OCI-LY1 (cell line): ENCODE measurements around the gene ADD2.

Experiments used
- H2AFZ ChIP-seq: fragments of 200-600 bp; sonication (generic), shearing (Covaris generic); 2 replicates; pipeline ENCODE4 v1.6.0; 2014; ENCODE audit warnings: antibody characterized with exemption, mild to moderate bottlenecking, low read length
- H3F3A ChIP-seq: fragments of 200-600 bp; sonication (generic), shearing (Covaris generic); 2 replicates; pipeline ENCODE4 v1.6.0; 2014; ENCODE audit warnings: mild to moderate bottlenecking, antibody characterized with exemption, low read length, moderate library complexity; ENCODE audit not compliant: insufficient read depth
- H3K27ac ChIP-seq: fragments of 200-600 bp; sonication (generic); 2 replicates; pipeline ENCODE4 v1.5.1; 2014; ENCODE audit warnings: low read length, mixed run types, mild to moderate bottlenecking, low read depth; ENCODE audit not compliant: poor library complexity, severe bottlenecking
- H3K27me3 ChIP-seq: fragments of 200-600 bp; sonication (generic); 2 replicates; pipeline ENCODE4 v1.6.0; 2014; ENCODE audit warnings: antibody characterized with exemption, mild to moderate bottlenecking, low read length, moderate library complexity; ENCODE audit not compliant: insufficient read depth
- H3K36me3 ChIP-seq: fragments of 200-600 bp; sonication (generic); 2 replicates; pipeline ENCODE4 v1.6.1; 2014; ENCODE audit warnings: mild to moderate bottlenecking, antibody characterized with exemption, low read length, moderate library complexity, mixed read lengths; ENCODE audit not compliant: insufficient read depth
- H3K4me1 ChIP-seq: fragments of 200-600 bp; sonication (generic); 2 replicates; pipeline ENCODE4 v1.5.1; 2014; ENCODE audit warnings: mild to moderate bottlenecking, low read length, moderate library complexity; ENCODE audit not compliant: insufficient read depth, severe bottlenecking
- H3K4me2 ChIP-seq: fragments of 200-600 bp; sonication (generic), shearing (Covaris generic); 2 replicates; pipeline ENCODE4 v1.6.1; 2014; ENCODE audit warnings: low read length
- H3K4me3 ChIP-seq: fragments of 200-600 bp; sonication (generic); 2 replicates; pipeline ENCODE4 v1.5.1; 2014; ENCODE audit warnings: low read length, low read depth, mild to moderate bottlenecking, mixed read lengths; ENCODE audit not compliant: poor library complexity, severe bottlenecking
- H3K79me2 ChIP-seq: fragments of 200-600 bp; shearing (Covaris generic); 2 replicates; pipeline ENCODE4 v1.6.1; 2016; ENCODE audit warnings: mixed run types, low read length, mixed read lengths; ENCODE audit not compliant: insufficient read depth
- H3K9ac ChIP-seq: fragments of 200-600 bp; sonication (generic), shearing (Covaris generic); 2 replicates; pipeline ENCODE4 v1.6.1; 2014; ENCODE audit warnings: mild to moderate bottlenecking, low read length, mixed read lengths
- H3K9me2 ChIP-seq: fragments of 200-600 bp; sonication (generic), shearing (Covaris generic); 2 replicates; pipeline ENCODE4 v1.6.1; 2014; ENCODE audit warnings: low read depth, mild to moderate bottlenecking, low read length, mixed read lengths
- H3K9me3 ChIP-seq: fragments of 200-600 bp; shearing (Covaris generic); 2 replicates; pipeline ENCODE4 v1.6.1; 2014; ENCODE audit warnings: low read length, mixed read lengths
- H4K20me1 ChIP-seq: fragments of 200-600 bp; sonication (generic), shearing (Covaris generic); 2 replicates; pipeline ENCODE4 v1.6.0; 2016; ENCODE audit warnings: mild to moderate bottlenecking, low read length; ENCODE audit not compliant: insufficient read depth
- CTCF ChIP-seq: fragments of 200-600 bp; sonication (generic), shearing (Covaris generic); IDR thresholded peaks from 2 replicates; pipeline ENCODE4 v1.5.1; 2017; ENCODE audit warnings: mild to moderate bottlenecking, antibody characterized with exemption, low read length, moderate library complexity, mixed read lengths
- EZH2 ChIP-seq: fragments of 200-600 bp; sonication (generic), shearing (Covaris generic); IDR thresholded peaks from 2 replicates; pipeline ENCODE4 v1.8.0; 2017; ENCODE audit warnings: borderline replicate concordance, mixed run types, mild to moderate bottlenecking, antibody characterized with exemption, low read length, moderate library complexity, mixed read lengths

ADD2 gene

DNA sequence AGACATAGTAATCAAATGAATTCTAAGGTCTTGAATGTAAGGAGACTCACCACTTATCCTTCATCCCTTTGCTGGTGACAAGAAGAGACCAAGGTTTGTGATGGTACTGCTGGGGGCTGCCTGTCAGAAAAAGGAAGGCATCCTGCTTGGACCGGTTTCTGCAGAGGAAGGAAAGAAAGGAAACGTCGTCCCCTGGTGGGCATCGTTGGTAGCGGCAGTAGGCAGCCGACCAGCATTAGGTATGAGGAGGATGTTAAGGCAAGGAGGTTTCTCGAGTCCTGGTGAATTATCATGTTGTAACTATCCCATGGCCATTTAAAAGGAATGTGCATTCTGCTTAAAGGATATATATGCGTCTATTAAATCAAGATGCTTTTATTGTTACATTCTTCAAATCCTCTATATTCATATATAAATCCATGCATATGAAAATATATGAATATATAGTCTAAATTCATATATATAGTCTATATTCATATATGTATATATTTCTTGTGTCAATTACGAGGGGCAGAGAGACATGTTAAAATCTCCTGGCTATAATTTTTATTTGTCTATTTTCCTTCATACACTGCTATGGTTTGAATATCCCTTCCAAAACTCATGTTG lies 120.0 kb downstream of the ADD2 start:
- Histone ChIP-seq H3K4me1 (no peaks in the 10 kb centered on the region), H3K9me3 (no peaks in the 10 kb centered on the region), H3K4me2 (no peak overlapping the region), H3K9me2 (no peaks in the 10 kb centered on the region), H3K27me3 (peaks cover 6% of the 10 kb centered on the region; the same call in 1 of the 2 replicates), H3K27ac (no peak overlapping the region), H4K20me1 (no peaks in the 10 kb centered on the region), H3K9ac (no peak overlapping the region), H3F3A (no peaks in the 10 kb centered on the region), H3K79me2 (no peaks in the 10 kb centered on the region), H3K36me3 (no peaks in the 10 kb centered on the region), H3K4me3 (no peak overlapping the region), H2AFZ (no peak overlapping the region)
- TF ChIP-seq EZH2 (no peak), CTCF (peak; percentile 94)

GRCh38 chr2:70646420-70646818 lies 121.6 kb downstream of the ADD2 start:
- no peak overlapping the region for H3K4me2 ChIP-seq
- no peaks in the 10 kb centered on the region for H3K36me3 ChIP-seq
- no peaks in the 10 kb centered on the region for H3K9me3 ChIP-seq
- H3K9me2 ChIP-seq = no peaks in the 10 kb centered on the region
- no peak overlapping the region for H2AFZ ChIP-seq
- H3K79me2 ChIP-seq = no peaks in the 10 kb centered on the region
- no peak overlapping the region for H3K4me3 ChIP-seq
- H3K27ac ChIP-seq = no peak overlapping the region
- no peaks in the 10 kb centered on the region for H4K20me1 ChIP-seq
- TF ChIP-seq CTCF (no peak), EZH2 (no peak)
- no peaks in the 10 kb centered on the region for H3F3A ChIP-seq
- peaks cover 1% of the 10 kb centered on the region; the same call in 1 of the 2 replicates for H3K27me3 ChIP-seq
- H3K9ac ChIP-seq = no peak overlapping the region
- H3K4me1 ChIP-seq = no peaks in the 10 kb centered on the region

DNA sequence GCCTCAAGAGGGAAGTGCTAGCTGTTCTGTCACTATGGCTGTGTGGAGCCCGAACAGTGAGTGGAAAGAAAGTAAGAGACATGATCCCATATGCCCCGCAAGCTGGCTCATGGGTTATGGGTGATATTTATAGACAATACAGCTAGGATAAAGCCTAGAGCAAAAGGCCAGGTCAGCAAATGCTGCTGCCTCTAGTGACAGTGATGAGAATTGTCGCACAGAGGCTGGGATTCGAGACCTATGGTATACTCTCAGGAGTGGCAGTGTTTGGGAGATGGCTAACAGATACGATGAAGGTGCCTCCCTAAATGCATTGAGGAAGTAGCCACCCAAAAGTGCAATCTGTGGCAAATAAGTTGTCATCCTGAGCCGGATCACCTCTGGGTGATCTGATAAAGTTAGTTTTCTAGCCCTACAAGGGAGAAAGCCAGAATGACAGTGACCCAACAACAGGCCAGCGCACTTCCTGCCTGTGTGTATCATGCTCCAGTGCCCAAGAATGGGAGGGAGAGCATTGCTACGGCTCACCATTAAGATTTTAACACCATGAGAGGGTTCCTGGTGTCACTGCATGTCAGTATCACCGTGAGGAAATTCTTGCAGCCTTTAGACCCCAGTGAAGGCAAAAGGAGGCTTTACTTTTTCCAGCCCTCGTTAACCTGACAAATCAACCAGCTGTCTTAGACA lies 122.1 kb downstream of the ADD2 start:
- no peaks in the 10 kb centered on the region for H3K79me2 ChIP-seq
- H2AFZ ChIP-seq = no peak overlapping the region
- no peak overlapping the region for H3K9ac ChIP-seq
- H4K20me1 ChIP-seq = no peaks in the 10 kb centered on the region
- H3K36me3 ChIP-seq = no peaks in the 10 kb centered on the region
- no peak overlapping the region for H3K4me3 ChIP-seq
- H3K4me1 ChIP-seq = no peaks in the 10 kb centered on the region
- H3K9me3 ChIP-seq = no peaks in the 10 kb centered on the region
- no peaks in the 10 kb centered on the region for H3K9me2 ChIP-seq
- no peak overlapping the region for H3K27ac ChIP-seq
- TF ChIP-seq CTCF (peak; percentile 38; the same call in 1 of the 2 replicates), EZH2 (no peak)
- H3K4me2 ChIP-seq = no peak overlapping the region
- no peaks in the 10 kb centered on the region for H3F3A ChIP-seq
- H3K27me3 ChIP-seq = no peaks in the 10 kb centered on the region
